ENCODE data around the gene TAC4.

GRCh38 chr17:49887086-49887743 lies 39.3 kb upstream of the TAC4 start:
- TF ChIP-seq POLR2AphosphoS5 (IDR thresholded peaks at IDR 0.05; ENCODE audit: low read depth, low read length) (no peak), POLR2A (IDR thresholded peaks at IDR 0.05; ENCODE audit: low read depth, low read length) (no peak), TAF1 (IDR thresholded peaks at IDR 0.05; ENCODE audit: low read depth, low read length) (no peak), SPI1 (IDR thresholded peaks at IDR 0.05; ENCODE audit: low read depth, low read length) (no peak), POU2F2 (IDR thresholded peaks at IDR 0.05; ENCODE audit: low read depth, low read length) (no peak)

Data from GM12891 (cell line).